NCI-H1105 (cell line): ENCODE results near the gene FBXL17.

ENCODE experiments used
- DNase-seq: peaks from one replicate; lab custom pipeline; 2025; lab: John Stamatoyannopoulos, UW

The FBXL17 gene

GRCh38 chr5:108249785-108250426 is 132.0 kb downstream of the FBXL17 start:
- no peak for DNase-seq

- no peak for DNase-seq
Observed at GRCh38 chr5:108249095-108249784, 132.7 kb downstream of the FBXL17 start.

GRCh38 chr5:108238936-108239887 is 142.7 kb downstream of the FBXL17 start:
- no peak for DNase-seq

- no peak for DNase-seq
Observed at GRCh38 chr5:108238461-108238860, 143.4 kb downstream of the FBXL17 start.

GRCh38 chr5:108233617-108234155 is 148.2 kb downstream of the FBXL17 start:
- DNase-seq, result no peak

- no peak for DNase-seq
Observed at GRCh38 chr5:108232805-108233204, 149.1 kb downstream of the FBXL17 start.

GRCh38 chr5:108222011-108222410 is 159.9 kb downstream of the FBXL17 start:
- DNase-seq, result no peak

- no peak for DNase-seq
Observed at GRCh38 chr5:108220834-108221233, 161.1 kb downstream of the FBXL17 start.

- no peak for DNase-seq
Observed at GRCh38 chr5:108216890-108217289, 165.0 kb downstream of the FBXL17 start.

- DNase-seq, result no peak
Observed at GRCh38 chr5:108214857-108215256, 167.0 kb downstream of the FBXL17 start.

- no peak for DNase-seq
Observed at GRCh38 chr5:108212775-108213346, 169.0 kb downstream of the FBXL17 start.

- no peak for DNase-seq
Observed at GRCh38 chr5:108206707-108207106, 175.2 kb downstream of the FBXL17 start.

GRCh38 chr5:108201721-108202120 is 180.2 kb downstream of the FBXL17 start:
- no peak for DNase-seq

- DNase-seq, result no peak
Observed at GRCh38 chr5:108196276-108196675, 185.6 kb downstream of the FBXL17 start.

GRCh38 chr5:108193021-108193795 is 188.7 kb downstream of the FBXL17 start:
- no peak for DNase-seq

- no peak for DNase-seq
Observed at GRCh38 chr5:108184940-108185339, 197.0 kb downstream of the FBXL17 start.

GRCh38 chr5:108181975-108182374 is 199.9 kb downstream of the FBXL17 start:
- no peak for DNase-seq

- peak; percentile 19 for DNase-seq
Observed at GRCh38 chr5:108174286-108174685, 207.6 kb downstream of the FBXL17 start.

- no peak for DNase-seq
Observed at GRCh38 chr5:108171759-108172158, 210.1 kb downstream of the FBXL17 start.

- peak; percentile 59 for DNase-seq
Observed at GRCh38 chr5:108168915-108169314, 213.0 kb downstream of the FBXL17 start.

- no peak for DNase-seq
Observed at GRCh38 chr5:108167174-108167573, 214.7 kb downstream of the FBXL17 start.
